ENCODE results near the gene GDPD3. TPM values are rescaled to one million over a fixed set of nuclear protein-coding genes. Genes with fewer than 3 reads are reported as not detected.

GDPD3 gene
- total and polyA plus RNA-seq, 10 of the 15 experiments (the other 5 are each of a cell fraction or from before 2014, with no cell fraction given) = 0.29 to 3.3 (median 0.97) TPM

DNA sequence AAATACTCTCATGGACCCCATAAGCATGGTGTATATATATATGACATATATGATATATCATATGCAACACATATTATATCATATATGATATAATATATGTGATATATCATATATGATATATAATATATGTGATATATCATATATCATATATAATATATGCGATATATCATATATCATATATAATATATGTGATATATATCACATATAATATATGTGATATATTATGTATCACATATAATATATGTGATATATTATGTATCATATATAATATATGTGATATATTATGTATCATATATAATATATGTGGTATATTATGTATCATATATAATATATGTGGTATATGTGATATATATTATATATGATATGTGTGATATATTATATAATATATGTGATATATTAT is 31.6 kb upstream of the GDPD3 start (continued):
- TF ChIP-seq, protein P1, sequence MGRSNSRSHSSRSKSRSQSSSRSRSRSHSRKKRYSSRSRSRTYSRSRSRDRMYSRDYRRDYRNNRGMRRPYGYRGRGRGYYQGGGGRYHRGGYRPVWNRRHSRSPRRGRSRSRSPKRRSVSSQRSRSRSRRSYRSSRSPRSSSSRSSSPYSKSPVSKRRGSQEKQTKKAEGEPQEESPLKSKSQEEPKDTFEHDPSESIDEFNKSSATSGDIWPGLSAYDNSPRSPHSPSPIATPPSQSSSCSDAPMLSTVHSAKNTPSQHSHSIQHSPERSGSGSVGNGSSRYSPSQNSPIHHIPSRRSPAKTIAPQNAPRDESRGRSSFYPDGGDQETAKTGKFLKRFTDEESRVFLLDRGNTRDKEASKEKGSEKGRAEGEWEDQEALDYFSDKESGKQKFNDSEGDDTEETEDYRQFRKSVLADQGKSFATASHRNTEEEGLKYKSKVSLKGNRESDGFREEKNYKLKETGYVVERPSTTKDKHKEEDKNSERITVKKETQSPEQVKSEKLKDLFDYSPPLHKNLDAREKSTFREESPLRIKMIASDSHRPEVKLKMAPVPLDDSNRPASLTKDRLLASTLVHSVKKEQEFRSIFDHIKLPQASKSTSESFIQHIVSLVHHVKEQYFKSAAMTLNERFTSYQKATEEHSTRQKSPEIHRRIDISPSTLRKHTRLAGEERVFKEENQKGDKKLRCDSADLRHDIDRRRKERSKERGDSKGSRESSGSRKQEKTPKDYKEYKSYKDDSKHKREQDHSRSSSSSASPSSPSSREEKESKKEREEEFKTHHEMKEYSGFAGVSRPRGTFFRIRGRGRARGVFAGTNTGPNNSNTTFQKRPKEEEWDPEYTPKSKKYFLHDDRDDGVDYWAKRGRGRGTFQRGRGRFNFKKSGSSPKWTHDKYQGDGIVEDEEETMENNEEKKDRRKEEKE (IDR thresholded peaks at IDR 0.05) = no peak
- no peak for TF ChIP-seq PAX8 (IDR thresholded peaks at IDR 0.05)

DNA sequence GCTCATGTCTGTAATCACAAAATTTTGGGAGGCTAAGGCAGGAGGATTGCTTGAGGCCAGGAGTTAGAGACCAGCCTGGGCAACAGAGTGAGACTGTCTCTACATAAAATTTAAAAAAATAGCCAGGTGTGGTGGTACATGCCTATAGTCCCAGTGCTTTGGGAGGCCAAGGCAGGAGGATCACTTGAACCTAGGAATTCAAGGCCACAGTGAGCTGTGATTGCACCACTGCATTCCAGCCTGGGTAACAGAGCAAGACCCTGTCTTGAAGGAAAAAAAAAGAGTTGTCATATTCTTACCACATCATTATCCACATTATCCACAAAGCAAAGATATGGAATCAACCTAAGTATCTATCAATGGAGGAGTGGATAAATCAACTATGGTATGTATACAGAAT is 30.7 kb upstream of the GDPD3 start:
- ATAC-seq (no peak), DNase-seq (ENCODE audit: low read depth, low spot score) (no peak), FAIRE-seq (no peak)
- no peaks in the 10 kb centered on the region for H3K36me3 ChIP-seq (ENCODE audit: control insufficient read depth in 2 of 2, insufficient read depth in 2 of 2, low read length in 1 of 2)
- BruUV-seq (replicated peaks) = no TSS peak
- no peak overlapping the region for H2AFZ ChIP-seq (ENCODE audit: control insufficient read depth, low read depth, low read length)
- H3K9ac ChIP-seq (ENCODE audit: control insufficient read depth, insufficient read depth, low read length) = no peak overlapping the region
- no peak overlapping the region for H3K27ac ChIP-seq (ENCODE audit: control insufficient read depth, insufficient read depth)
- TF ChIP-seq, protein P2, sequence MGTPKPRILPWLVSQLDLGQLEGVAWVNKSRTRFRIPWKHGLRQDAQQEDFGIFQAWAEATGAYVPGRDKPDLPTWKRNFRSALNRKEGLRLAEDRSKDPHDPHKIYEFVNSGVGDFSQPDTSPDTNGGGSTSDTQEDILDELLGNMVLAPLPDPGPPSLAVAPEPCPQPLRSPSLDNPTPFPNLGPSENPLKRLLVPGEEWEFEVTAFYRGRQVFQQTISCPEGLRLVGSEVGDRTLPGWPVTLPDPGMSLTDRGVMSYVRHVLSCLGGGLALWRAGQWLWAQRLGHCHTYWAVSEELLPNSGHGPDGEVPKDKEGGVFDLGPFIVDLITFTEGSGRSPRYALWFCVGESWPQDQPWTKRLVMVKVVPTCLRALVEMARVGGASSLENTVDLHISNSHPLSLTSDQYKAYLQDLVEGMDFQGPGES (IDR thresholded peaks at IDR 0.05) = no peak
- TF ChIP-seq, protein P3, sequence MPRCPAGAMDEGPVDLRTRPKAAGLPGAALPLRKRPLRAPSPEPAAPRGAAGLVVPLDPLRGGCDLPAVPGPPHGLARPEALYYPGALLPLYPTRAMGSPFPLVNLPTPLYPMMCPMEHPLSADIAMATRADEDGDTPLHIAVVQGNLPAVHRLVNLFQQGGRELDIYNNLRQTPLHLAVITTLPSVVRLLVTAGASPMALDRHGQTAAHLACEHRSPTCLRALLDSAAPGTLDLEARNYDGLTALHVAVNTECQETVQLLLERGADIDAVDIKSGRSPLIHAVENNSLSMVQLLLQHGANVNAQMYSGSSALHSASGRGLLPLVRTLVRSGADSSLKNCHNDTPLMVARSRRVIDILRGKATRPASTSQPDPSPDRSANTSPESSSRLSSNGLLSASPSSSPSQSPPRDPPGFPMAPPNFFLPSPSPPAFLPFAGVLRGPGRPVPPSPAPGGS (IDR thresholded peaks at IDR 0.05; ENCODE audit: borderline replicate concordance, insufficient read depth, low read depth, low read length, poor library complexity, severe bottlenecking) = no peak
- TF ChIP-seq WRNIP1 (IDR thresholded peaks at IDR 0.05; ENCODE audit: borderline replicate concordance, low read depth, low read length) (no peak), POLR2AphosphoS2 (IDR thresholded peaks at IDR 0.05; ENCODE audit: low read depth, low read length) (no peak), ETV6 (conservative IDR thresholded peaks at IDR 0.05 in 1 of 2, IDR thresholded peaks at IDR 0.05 in 1 of 2; ENCODE audit: borderline replicate concordance in 1 of 2, low read depth in 1 of 2) (no peak), BHLHE40 (IDR thresholded peaks at IDR 0.05; ENCODE audit: borderline replicate concordance in 1 of 2, low read depth in 2 of 2, low read length in 1 of 2) (no peak), NBN (IDR thresholded peaks at IDR 0.05) (no peak), TARDBP (IDR thresholded peaks at IDR 0.05; ENCODE audit: borderline replicate concordance) (no peak), JUNB (IDR thresholded peaks at IDR 0.05) (no peak), POLR2AphosphoS5 (IDR thresholded peaks at IDR 0.05; ENCODE audit: low read length) (no peak), SUPT20H (IDR thresholded peaks at IDR 0.05; ENCODE audit: borderline replicate concordance, control insufficient read depth, low read depth, low read length) (no peak)
- CTCF ChIA-PET = interaction anchor here (2.3 to 2.8 kb wide), 2 partner anchors 32 to 264 kb away, joined by 8 to 19 read pairs; partner anchors contain the start of gene ZNF771
- RAD21 ChIA-PET (ENCODE audit: unreplicated experiment) = interaction anchor here (0.7 kb wide), 1 partner anchor 492 kb away, joined by 3 read pairs; no protein-coding TSS in a partner anchor
- H3K4me1 ChIP-seq (ENCODE audit: control insufficient read depth, insufficient read depth, low read length) = peaks cover 6% of the 10 kb centered on the region; the same call in 1 of the 2 replicates
- no peaks in the 10 kb centered on the region for H3K27me3 ChIP-seq (replicated peaks in 1 of 2; ENCODE audit: control insufficient read depth in 2 of 2, insufficient read depth in 2 of 2, low read length in 1 of 2)
- H3K79me2 ChIP-seq (ENCODE audit: control insufficient read depth, insufficient read depth, low read length) = no peaks in the 10 kb centered on the region
- SMC1A ChIA-PET (ENCODE audit: uncharacterized antibody, unreplicated experiment) = interaction anchor here (1.4 kb wide), 1 partner anchor 16 kb away, joined by 4 read pairs; no protein-coding TSS in a partner anchor
- in situ Hi-C loops (cut with MboI) (no loop called here), intact Hi-C loops (cut with micrococcal nuclease; ENCODE audit: unreplicated experiment) (no loop called here)
- H3K9me3 ChIP-seq (replicated peaks; ENCODE audit: control insufficient read depth, insufficient read depth, low read length) = peaks cover 2% of the 10 kb centered on the region; the same call in 1 of the 3 replicates
- no peak overlapping the region for H3K4me3 ChIP-seq
- POLR2A ChIA-PET = no interaction called here
- H3K4me2 ChIP-seq (ENCODE audit: control insufficient read depth, insufficient read depth) = no peak overlapping the region
- H4K20me1 ChIP-seq (ENCODE audit: control insufficient read depth, insufficient read depth) = no peaks in the 10 kb centered on the region
